Gastrocnemius medialis (tissue), 4 donors: ENCODE measurements around the gene NFAT5. TPM values are rescaled to one million over a fixed set of nuclear protein-coding genes. Genes with fewer than 3 reads are reported as not detected.

Experiments used
- ATAC-seq, 2 donors: fragments of 150-250 bp; one replicate each; pipeline ENCODE4 v1.9.1; 2016
- DNase-seq, 2 donors: peaks; one replicate each; pipeline ENCODE4 v3.0.0-alpha.2; 2019
- H3K27ac ChIP-seq, 4 donors: fragments of 200-600 bp; sonication (generic); 1 replicate in 1 of 4; 2 replicates in 3 of 4; pipeline ENCODE4 v1.5.1; 2016 to 2018; ENCODE audit warnings: mild to moderate bottlenecking in 2 of 4, moderate library complexity in 1 of 4
- H3K27me3 ChIP-seq, 3 donors: fragments of 200-600 bp; sonication (generic) in 2 of 3; 1 replicate in 1 of 3; 2 replicates in 2 of 3; pipeline versions ENCODE4 v1.5.1 to v1.6.0; 2016 to 2019; ENCODE audit warnings: mild to moderate bottlenecking in 1 of 3, moderate library complexity in 1 of 3
- H3K36me3 ChIP-seq, 2 donors: fragments of 200-600 bp; sonication (generic) in 1 of 2; one replicate each; pipeline ENCODE4 v1.5.1; 2017 to 2018
- H3K4me1 ChIP-seq, 2 donors: fragments of 200-600 bp; sonication (generic) in 1 of 2; one replicate each; pipeline ENCODE4 v1.5.1; 2016 to 2017; ENCODE audit warnings: mild to moderate bottlenecking in 2 of 2
- H3K4me3 ChIP-seq, 4 donors: fragments of 200-600 bp; sonication (generic) in 3 of 4; 1 replicate in 1 of 4; 2 replicates in 3 of 4; pipeline ENCODE4 v1.5.1; 2016 to 2019; ENCODE audit warnings: mild to moderate bottlenecking in 2 of 4
- H3K9me3 ChIP-seq, 3 donors: fragments of 200-600 bp; sonication (generic) in 2 of 3; 1 replicate in 1 of 3; 2 replicates in 2 of 3; pipeline ENCODE4 v1.5.1; 2016 to 2019
- POLR2A ChIP-seq, 2 donors: fragments of 450-650 bp; IDR thresholded peaks; one replicate each; pipeline ENCODE4 v1.6.1; 2017; ENCODE audit warnings: antibody characterized with exemption in 2 of 2, mild to moderate bottlenecking in 2 of 2, moderate library complexity in 2 of 2
- in situ Hi-C, 4 donors: fragments of 200-750 bp; cut with MboI; loops; one replicate each; pipeline versions ENCODE4 v1.15.0 to v1.8.0; 2017; ENCODE audit warnings: low sequenced_read_pairs in 4 of 4
- intact Hi-C: fragments of 100-400 bp; cut with DNase I; formaldehyde crosslinking; loops from one replicate; pipeline ENCODE4 v1.15.1; 2023; ENCODE audit warnings: low total_unique reads
- total RNA-seq, 4 donors: library from RNA; depleted of rRNA; stranded (reverse); fragments of >200 nt; gene quantifications; one replicate each; pipeline versions ENCODE4 v1.1.0 to v1.2.3, GENCODE V29; 2016
- TF ChIP-seq, protein P1 (sequence below), 5 experiments: fragments of 450-650 bp in 3 of 5; fragments of 200-600 bp in 2 of 5; sonication (generic) in 2 of 5; IDR thresholded peaks in 4 of 5; conservative IDR thresholded peaks in 1 of 5; 1 replicate in 4 of 5; 2 replicates in 1 of 5; pipeline ENCODE4 v1.5.1; 2016 to 2019; ENCODE audit warnings: antibody characterized with exemption in 5 of 5, mild to moderate bottlenecking in 3 of 5, moderate library complexity in 3 of 5

The NFAT5 gene
- total RNA-seq, 4 donors from 2014 or later = 14.4 to 34.2 (median 18.4) TPM

GRCh38 chr16:69712277-69712676 is 146.5 kb downstream of the NFAT5 start:
- DNase-seq = no peak
- peaks cover 0 to 50% of the 10 kb centered on the region in 2 donors for H3K36me3 ChIP-seq
- no peaks in the 10 kb centered on the region for H3K9me3 ChIP-seq
- H3K27me3 ChIP-seq = no peaks in the 10 kb centered on the region
- H3K4me3 ChIP-seq = no peak overlapping the region
- no peak for TF ChIP-seq POLR2A (IDR thresholded peaks at IDR 0.05)
- TF ChIP-seq, protein P1, sequence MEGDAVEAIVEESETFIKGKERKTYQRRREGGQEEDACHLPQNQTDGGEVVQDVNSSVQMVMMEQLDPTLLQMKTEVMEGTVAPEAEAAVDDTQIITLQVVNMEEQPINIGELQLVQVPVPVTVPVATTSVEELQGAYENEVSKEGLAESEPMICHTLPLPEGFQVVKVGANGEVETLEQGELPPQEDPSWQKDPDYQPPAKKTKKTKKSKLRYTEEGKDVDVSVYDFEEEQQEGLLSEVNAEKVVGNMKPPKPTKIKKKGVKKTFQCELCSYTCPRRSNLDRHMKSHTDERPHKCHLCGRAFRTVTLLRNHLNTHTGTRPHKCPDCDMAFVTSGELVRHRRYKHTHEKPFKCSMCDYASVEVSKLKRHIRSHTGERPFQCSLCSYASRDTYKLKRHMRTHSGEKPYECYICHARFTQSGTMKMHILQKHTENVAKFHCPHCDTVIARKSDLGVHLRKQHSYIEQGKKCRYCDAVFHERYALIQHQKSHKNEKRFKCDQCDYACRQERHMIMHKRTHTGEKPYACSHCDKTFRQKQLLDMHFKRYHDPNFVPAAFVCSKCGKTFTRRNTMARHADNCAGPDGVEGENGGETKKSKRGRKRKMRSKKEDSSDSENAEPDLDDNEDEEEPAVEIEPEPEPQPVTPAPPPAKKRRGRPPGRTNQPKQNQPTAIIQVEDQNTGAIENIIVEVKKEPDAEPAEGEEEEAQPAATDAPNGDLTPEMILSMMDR (IDR thresholded peaks at IDR 0.05 in 4 of 5, conservative IDR thresholded peaks at IDR 0.05 in 1 of 5) = no peak
- in situ Hi-C loops = loop anchor here in 1 of 4 donors (5.0 kb wide), 1 partner anchor 40 kb away; the partner anchor contains the start of gene NOB1
- no peaks in the 10 kb centered on the region for H3K4me1 ChIP-seq
- no peak for ATAC-seq
- H3K27ac ChIP-seq = no peak overlapping the region
- intact Hi-C loops = no loop called here

- intact Hi-C loops = no loop called here
- H3K27me3 ChIP-seq = no peaks in the 10 kb centered on the region
- TF ChIP-seq, protein P1 (IDR thresholded peaks at IDR 0.05 in 4 of 5, conservative IDR thresholded peaks at IDR 0.05 in 1 of 5) = no peak
- no peak for TF ChIP-seq POLR2A (IDR thresholded peaks at IDR 0.05)
These were observed 147.3 kb downstream of the NFAT5 start for GRCh38 chr16:69712914-69713581.

DNA sequence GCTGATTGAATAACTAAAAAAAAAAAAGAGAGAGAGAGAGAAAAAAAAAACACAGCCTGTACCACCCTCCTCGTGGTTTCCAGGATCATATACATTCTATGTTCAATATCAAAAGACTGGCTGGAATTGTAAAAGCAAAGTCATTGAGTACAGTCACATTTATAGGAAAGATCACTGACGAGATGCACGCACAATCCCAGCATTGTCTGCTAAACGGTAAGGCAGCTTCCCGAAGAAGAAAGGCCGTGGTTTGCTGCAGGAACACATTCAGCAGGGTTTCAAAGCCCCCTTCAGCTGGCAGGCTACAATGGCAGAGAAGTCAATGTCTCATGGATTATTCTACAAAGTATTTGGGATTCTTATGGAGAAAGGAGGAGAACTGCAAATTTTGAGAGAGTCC is 151.3 kb downstream of the NFAT5 start:
- peaks cover 0 to 65% of the 10 kb centered on the region in 2 donors for H3K36me3 ChIP-seq
- H3K27me3 ChIP-seq = no peaks in the 10 kb centered on the region
- H3K4me1 ChIP-seq = no peaks in the 10 kb centered on the region
- in situ Hi-C loops = loop anchor here in 2 of 4 donors (5.0 kb wide), 1 partner anchor 35 kb away; the partner anchor contains the start of gene NOB1 (in 2 of the 2)
- H3K4me3 ChIP-seq = no peak overlapping the region
- no peak overlapping the region for H3K27ac ChIP-seq
- ATAC-seq (no peak), DNase-seq (no peak)
- no peaks in the 10 kb centered on the region for H3K9me3 ChIP-seq
- intact Hi-C loops = no loop called here
- no peak for TF ChIP-seq POLR2A (IDR thresholded peaks at IDR 0.05)
- TF ChIP-seq, protein P1 (IDR thresholded peaks at IDR 0.05 in 4 of 5, conservative IDR thresholded peaks at IDR 0.05 in 1 of 5) = no peak

More at GRCh38 chr16:69712914-69713581, 147.3 kb downstream of the NFAT5 start:
- H3K4me3 ChIP-seq = no peak overlapping the region
- in situ Hi-C loops = loop anchor here in 1 of 4 donors (5.0 kb wide), 1 partner anchor 39 kb away; the partner anchor contains the start of gene NOB1
- ATAC-seq (no peak), DNase-seq (no peak)
- H3K36me3 ChIP-seq = peaks cover 0 to 58% of the 10 kb centered on the region in 2 donors
- H3K4me1 ChIP-seq = no peaks in the 10 kb centered on the region
- H3K9me3 ChIP-seq = no peaks in the 10 kb centered on the region
- no peak overlapping the region for H3K27ac ChIP-seq

GRCh38 chr16:69718111-69718764 is 152.5 kb downstream of the NFAT5 start:
- Histone ChIP-seq H3K4me3 (no peak overlapping the region), H3K36me3 (peaks cover 0 to 54% of the 10 kb centered on the region in 2 donors), H3K9me3 (no peaks in the 10 kb centered on the region), H3K4me1 (no peaks in the 10 kb centered on the region), H3K27me3 (no peaks in the 10 kb centered on the region), H3K27ac (no peak overlapping the region)
- DNase-seq = no peak
- in situ Hi-C loops (loop anchor here in 2 of 4 donors (5.0 kb wide), 1 partner anchor 34 kb away; the partner anchor contains the start of gene NOB1 (in 2 of the 2)), intact Hi-C loops (no loop called here)
- TF ChIP-seq POLR2A (IDR thresholded peaks at IDR 0.05) = no peak
- TF ChIP-seq, protein P1 (IDR thresholded peaks at IDR 0.05 in 4 of 5, conservative IDR thresholded peaks at IDR 0.05 in 1 of 5) = no peak
- ATAC-seq = no peak
